ENCODE data around the gene PARM1.

PARM1 gene

DNA sequence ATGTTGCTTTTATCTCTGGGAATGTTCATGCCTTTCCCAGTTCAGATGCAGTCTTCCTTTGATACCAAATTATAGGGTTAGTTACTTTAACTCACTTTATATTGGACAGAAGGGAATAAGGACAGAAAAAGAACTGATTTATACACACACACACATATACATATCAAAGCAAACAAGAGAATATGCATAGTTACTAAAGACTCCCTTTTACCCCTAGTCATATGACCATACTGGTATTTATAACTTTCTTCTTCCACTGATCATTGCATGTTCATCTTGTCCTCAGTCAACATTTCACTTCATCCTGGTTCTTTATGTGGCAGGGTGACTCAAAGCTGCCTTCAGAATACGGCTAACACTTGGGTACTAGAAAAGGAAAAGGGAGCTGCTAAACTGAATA is 120.4 kb downstream of the PARM1 start:
- no peak for DNase-seq (ENCODE audit: extremely low read depth, low read depth)
- TF ChIP-seq, protein P1, sequence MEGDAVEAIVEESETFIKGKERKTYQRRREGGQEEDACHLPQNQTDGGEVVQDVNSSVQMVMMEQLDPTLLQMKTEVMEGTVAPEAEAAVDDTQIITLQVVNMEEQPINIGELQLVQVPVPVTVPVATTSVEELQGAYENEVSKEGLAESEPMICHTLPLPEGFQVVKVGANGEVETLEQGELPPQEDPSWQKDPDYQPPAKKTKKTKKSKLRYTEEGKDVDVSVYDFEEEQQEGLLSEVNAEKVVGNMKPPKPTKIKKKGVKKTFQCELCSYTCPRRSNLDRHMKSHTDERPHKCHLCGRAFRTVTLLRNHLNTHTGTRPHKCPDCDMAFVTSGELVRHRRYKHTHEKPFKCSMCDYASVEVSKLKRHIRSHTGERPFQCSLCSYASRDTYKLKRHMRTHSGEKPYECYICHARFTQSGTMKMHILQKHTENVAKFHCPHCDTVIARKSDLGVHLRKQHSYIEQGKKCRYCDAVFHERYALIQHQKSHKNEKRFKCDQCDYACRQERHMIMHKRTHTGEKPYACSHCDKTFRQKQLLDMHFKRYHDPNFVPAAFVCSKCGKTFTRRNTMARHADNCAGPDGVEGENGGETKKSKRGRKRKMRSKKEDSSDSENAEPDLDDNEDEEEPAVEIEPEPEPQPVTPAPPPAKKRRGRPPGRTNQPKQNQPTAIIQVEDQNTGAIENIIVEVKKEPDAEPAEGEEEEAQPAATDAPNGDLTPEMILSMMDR (IDR thresholded peaks at IDR 0.05; ENCODE audit: low read depth, low read length), result no peak

DNA sequence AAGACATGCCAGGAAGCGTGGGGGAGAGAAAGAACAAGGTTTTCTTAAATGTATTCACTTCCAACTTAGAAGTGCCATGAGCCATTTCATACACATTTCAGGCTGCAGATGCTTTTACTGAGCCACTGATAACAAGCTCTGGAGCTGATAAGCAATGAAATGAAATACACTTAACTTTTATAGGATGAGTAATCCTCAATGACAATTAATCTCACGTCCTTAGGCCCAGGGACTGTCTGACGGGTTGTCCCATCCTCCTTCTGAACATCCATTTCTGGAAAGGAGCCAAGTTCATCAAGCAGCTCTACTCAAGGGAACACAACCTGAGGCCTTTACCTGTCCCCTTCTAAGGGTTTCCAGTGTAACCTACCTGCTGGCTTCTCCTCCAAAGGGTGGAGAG is 121.2 kb downstream of the PARM1 start:
- no peak for DNase-seq (ENCODE audit: extremely low read depth, low read depth)
- TF ChIP-seq, protein P1 (IDR thresholded peaks at IDR 0.05; ENCODE audit: low read depth, low read length), result no peak

DNA sequence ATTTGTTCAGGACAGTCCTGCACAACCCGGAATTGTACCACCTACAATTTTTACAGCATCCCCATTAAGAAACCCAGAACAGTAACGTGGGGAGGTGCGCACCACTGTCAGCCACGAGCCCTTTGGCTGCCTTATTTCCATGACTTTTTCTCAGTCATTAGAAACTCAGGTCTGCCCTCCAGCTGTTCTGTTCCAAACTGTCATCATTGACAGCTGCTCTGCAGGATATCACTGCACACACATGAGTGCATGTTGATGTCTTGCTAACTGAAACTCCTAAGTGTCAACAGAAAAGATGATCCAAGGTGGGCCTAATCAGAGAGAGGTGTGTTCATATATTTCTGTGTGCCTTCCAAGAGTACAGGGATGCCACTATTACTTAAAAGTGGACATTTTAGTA is 123.4 kb downstream of the PARM1 start:
- TF ChIP-seq, protein P1 (IDR thresholded peaks at IDR 0.05; ENCODE audit: low read depth, low read length), result no peak
- no peak for DNase-seq (ENCODE audit: extremely low read depth, low read depth)

DNA sequence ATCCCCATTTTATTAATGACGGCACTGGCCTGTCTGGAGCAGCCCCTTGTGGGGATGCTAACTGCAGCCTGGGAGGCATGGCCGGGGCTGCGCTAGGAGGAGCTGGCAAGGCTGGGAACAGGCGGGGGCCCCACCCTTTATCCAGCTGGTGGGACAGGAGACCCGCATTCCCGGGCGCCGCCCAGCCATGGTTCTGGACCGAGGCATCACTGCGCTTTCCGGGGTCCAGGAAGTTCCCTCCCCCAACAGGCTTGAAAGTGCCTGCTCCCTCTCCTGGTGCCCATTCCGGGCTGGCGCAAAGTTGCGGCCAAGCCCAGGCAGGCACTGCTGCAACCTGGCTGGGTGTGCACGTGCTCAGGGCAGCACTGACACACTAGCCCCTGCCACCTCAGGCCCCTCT is 124.5 kb downstream of the PARM1 start:
- no peak for DNase-seq (ENCODE audit: extremely low read depth, low read depth)
- TF ChIP-seq, protein P1 (IDR thresholded peaks at IDR 0.05; ENCODE audit: low read depth, low read length), result no peak

DNA sequence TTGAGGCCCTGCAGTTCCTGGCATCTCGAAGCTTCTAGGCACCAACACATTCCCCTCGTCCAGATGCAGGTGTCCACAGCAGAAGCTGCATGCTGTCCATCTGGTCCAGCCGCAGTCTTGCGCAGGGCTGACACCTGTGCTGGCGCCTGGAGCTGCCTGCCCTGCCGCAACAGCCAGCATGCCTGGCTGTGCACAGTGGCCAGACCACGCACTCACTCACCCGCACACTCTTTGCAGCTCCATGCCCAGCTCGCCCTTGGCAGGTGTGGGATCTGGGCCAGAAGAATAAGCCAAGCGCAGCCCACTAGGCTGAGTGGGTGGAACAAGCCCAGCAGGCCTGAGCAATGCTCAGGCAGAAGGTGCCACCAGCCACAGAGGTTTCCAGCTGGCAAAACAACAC is 125.6 kb downstream of the PARM1 start:
- no peak for DNase-seq (ENCODE audit: extremely low read depth, low read depth)
- TF ChIP-seq, protein P1 (IDR thresholded peaks at IDR 0.05; ENCODE audit: low read depth, low read length), result no peak

DNA sequence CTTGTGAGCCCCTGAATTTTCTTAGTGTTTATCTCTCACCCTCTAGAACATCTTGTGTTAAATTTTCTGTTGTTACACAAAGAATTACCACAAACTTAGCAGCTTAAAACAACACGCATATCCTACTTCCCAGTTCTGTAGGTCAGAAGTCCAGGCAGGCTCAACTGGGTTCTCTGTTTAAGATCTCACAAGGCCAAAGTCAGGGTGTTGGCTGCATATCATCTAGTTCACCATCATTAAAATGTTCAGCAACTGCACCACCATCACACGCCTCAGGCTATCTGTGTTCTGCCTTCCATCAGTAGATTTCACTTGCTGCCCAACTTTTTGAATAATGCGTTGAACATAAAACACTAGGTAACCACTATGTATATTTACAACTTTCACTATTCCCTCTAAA is 130.5 kb downstream of the PARM1 start:
- DNase-seq (ENCODE audit: extremely low read depth, low read depth), result no peak
- TF ChIP-seq, protein P1 (IDR thresholded peaks at IDR 0.05; ENCODE audit: low read depth, low read length), result no peak

DNA sequence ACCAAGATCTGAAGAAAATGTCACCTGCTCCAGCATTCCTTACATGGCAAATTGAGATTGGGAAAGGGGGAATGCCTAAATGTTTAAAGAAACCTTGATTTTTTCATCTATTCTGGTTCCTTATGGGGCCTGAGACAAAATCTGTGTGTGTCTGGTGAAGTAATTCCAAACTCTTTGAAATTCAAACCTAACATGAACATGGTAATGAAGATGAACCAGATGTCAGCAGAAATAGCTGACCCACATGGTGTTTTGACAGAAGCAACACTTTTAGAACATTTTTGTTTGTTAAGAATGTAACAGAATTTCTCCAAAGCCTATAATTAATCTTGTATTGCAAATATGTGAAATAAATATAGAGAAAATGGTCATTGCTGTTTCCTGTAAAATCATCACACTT is 133.0 kb downstream of the PARM1 start:
- TF ChIP-seq, protein P1 (IDR thresholded peaks at IDR 0.05; ENCODE audit: low read depth, low read length), result no peak
- no peak for DNase-seq (ENCODE audit: extremely low read depth, low read depth)
